IPS-20b (cell line): ENCODE measurements around the gene WEE1.
A peak's percentile ranks its signal among the peaks of the same experiment; 100 is the strongest.

Source experiments
- H3K27ac ChIP-seq: one replicate; pipeline ENCODE4 v1.5.1; 2013; ENCODE audit warnings: low read length
- H3K27me3 ChIP-seq: 2 replicates; pipeline ENCODE4 v1.6.1; 2013; ENCODE audit warnings: mild to moderate bottlenecking, low read length, inconsistent platforms; ENCODE audit not compliant: insufficient read depth
- H3K36me3 ChIP-seq: 2 replicates; pipeline ENCODE4 v1.6.1; 2013; ENCODE audit warnings: low read depth, mild to moderate bottlenecking, inconsistent platforms, low read length, moderate library complexity; ENCODE audit not compliant: insufficient read depth
- H3K4me1 ChIP-seq: 2 replicates; pipeline ENCODE4 v1.6.1; 2013; ENCODE audit warnings: mild to moderate bottlenecking, control low read depth, inconsistent platforms, low read length, moderate library complexity; ENCODE audit not compliant: insufficient read depth
- H3K4me3 ChIP-seq: 2 replicates; pipeline ENCODE4 v1.5.1; 2013; ENCODE audit warnings: mild to moderate bottlenecking, low read length, inconsistent platforms
- H3K9ac ChIP-seq: 2 replicates; pipeline ENCODE4 v1.6.1; 2013; ENCODE audit warnings: low read depth, mild to moderate bottlenecking, inconsistent platforms, low read length, moderate library complexity
- H3K9me3 ChIP-seq: 2 replicates; pipeline ENCODE4 v1.6.1; 2013; ENCODE audit warnings: mild to moderate bottlenecking, low read depth, low read length, inconsistent platforms; ENCODE audit not compliant: insufficient read depth

WEE1 gene

GRCh38 chr11:9576701-9577381 lies 3.4 kb downstream of the WEE1 start:
- Histone ChIP-seq H3K9me3 (no peaks in the 10 kb centered on the region), H3K4me3 (peak overlapping the region; percentile 98), H3K36me3 (peaks cover 68% of the 10 kb centered on the region), H3K4me1 (peaks cover 12% of the 10 kb centered on the region; the same call in 1 of the 2 replicates), H3K27ac (no peak overlapping the region), H3K9ac (peak overlapping the region; percentile 97), H3K27me3 (no peaks in the 10 kb centered on the region)

GRCh38 chr11:9577556-9577955 lies 4.1 kb downstream of the WEE1 start:
- Histone ChIP-seq H3K27me3 (no peaks in the 10 kb centered on the region), H3K9ac (peak overlapping the region; percentile 35; the same call in 1 of the 2 replicates), H3K9me3 (no peaks in the 10 kb centered on the region), H3K36me3 (peaks cover 75% of the 10 kb centered on the region), H3K4me3 (peak overlapping the region; percentile 98), H3K4me1 (peaks cover 12% of the 10 kb centered on the region; the same call in 1 of the 2 replicates), H3K27ac (no peak overlapping the region)

DNA sequence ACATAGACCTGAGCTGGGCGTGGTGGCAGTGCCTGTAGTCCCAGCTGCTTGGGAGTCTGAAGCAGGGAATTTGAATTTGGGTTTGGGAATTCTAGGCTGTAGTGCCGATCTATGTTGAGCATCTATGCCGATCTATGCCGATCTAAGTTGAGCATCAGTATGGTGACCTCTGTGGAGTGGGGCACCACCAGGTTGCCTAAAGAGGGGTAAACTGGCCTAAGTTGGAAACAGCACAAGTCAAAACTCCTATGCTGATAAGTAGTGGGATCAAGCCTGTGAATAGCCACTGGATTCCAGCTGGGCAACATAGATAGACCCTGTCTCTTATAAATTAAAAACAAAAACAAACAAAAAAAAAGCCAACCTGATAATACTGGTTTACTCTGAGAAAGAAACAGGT lies 7.4 kb downstream of the WEE1 start:
- Histone ChIP-seq H3K27me3 (no peaks in the 10 kb centered on the region), H3K4me1 (peaks cover 12% of the 10 kb centered on the region; the same call in 1 of the 2 replicates), H3K9me3 (no peaks in the 10 kb centered on the region), H3K4me3 (no peak overlapping the region), H3K9ac (no peak overlapping the region), H3K36me3 (peaks cover 96% of the 10 kb centered on the region), H3K27ac (no peak overlapping the region)

- Histone ChIP-seq H3K4me3 (no peak overlapping the region), H3K36me3 (peaks cover 96% of the 10 kb centered on the region), H3K4me1 (peaks cover 8% of the 10 kb centered on the region; the same call in 1 of the 2 replicates), H3K9me3 (no peaks in the 10 kb centered on the region), H3K9ac (no peak overlapping the region), H3K27me3 (no peaks in the 10 kb centered on the region), H3K27ac (no peak overlapping the region)
Observed at GRCh38 chr11:9581556-9582161, 8.2 kb downstream of the WEE1 start.

DNA sequence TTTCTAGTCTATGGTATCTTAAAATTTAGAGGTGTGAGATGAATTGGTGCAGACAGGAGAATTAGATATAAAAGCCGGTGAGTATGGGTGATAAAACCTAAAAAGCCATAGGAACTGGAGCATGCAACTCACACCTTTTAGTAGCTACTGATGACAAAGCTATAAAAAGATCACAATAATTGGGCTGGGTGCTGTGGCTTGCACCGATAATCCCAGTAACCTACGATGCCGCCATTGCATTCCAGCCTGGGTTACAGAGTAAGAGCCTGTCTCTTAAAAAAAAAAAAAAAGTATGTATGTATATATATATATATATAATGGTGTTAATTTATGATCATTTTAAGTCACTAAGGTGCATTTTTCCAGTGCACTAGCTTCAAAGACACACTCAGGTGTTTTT lies 17.2 kb downstream of the WEE1 start:
- Histone ChIP-seq H3K4me3 (no peak overlapping the region), H3K27ac (no peak overlapping the region), H3K36me3 (peaks cover 50% of the 10 kb centered on the region), H3K4me1 (peaks cover 8% of the 10 kb centered on the region), H3K9me3 (no peaks in the 10 kb centered on the region), H3K9ac (no peak overlapping the region), H3K27me3 (no peaks in the 10 kb centered on the region)

DNA sequence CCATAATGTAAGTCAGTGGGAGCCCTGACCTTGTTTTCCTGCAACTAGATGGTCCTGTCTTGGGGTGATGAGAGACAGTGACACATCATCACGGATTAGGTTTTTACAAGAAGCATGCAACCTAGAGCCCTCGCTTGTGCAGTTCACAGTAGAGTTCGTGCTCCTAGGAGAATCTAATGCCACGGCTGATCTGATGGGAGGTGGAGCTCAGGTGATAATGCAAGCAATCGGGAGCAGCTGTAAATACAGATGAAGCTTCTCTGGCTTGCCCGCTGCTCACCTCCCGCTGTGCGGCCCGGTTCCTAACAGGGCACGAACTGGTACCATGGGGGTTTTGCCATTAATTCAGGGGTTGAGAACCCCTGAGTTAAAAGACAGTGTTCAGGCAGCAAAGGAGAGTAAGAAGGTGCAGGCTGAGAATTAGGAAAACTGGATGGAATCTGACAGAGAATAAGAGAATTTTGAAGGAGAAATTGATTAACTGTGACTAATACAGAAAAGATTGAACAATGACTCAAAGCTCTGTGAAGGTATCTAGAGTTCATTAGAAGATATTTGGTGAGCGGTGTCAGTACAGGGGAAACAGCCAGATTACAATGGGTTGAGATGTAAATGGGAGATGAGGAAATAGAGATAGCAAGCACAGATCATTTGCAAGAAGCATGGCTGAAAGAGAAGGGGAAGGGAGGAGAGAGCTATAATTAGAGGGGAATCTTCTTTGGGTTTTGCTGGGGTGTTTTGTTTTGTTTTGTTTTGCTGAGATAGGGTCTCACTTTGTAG lies 21.0 kb downstream of the WEE1 start:
- Histone ChIP-seq H3K4me3 (no peak overlapping the region), H3K27ac (no peak overlapping the region)

DNA sequence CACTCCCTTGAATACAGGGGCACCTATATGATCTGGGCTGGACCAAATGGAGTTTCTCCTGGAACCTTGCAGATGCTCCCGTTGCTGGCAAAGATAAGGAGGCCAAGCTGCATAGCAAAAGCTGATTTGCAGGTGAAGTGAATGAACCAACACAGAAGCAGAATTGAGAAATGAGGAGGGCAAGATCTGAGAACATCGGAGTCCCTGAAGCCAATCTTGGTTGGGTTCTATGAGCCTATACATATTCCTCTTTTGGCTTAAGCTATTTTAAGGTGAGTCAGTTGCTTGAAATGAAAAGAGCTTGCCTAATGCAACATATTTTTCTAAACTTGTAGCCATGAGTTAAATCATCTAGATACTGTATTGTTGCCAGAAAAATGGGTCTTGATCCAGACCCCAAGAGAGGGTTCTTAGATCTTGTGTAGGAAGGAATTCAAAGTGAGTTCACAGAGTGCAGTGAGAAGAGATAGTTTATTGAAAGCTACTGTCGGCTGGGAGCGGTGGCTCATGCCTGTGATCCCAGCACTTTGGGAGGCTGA lies 23.5 kb downstream of the WEE1 start:
- Histone ChIP-seq H3K27ac (no peak overlapping the region), H3K36me3 (no peaks in the 10 kb centered on the region), H3K4me1 (peaks cover 22% of the 10 kb centered on the region), H3K4me3 (no peak overlapping the region), H3K9me3 (no peaks in the 10 kb centered on the region), H3K9ac (no peak overlapping the region), H3K27me3 (no peaks in the 10 kb centered on the region)

More for the DNA sequence above, 21.0 kb downstream of the WEE1 start:
- no peaks in the 10 kb centered on the region for H3K9me3 ChIP-seq
- no peaks in the 10 kb centered on the region for H3K27me3 ChIP-seq
- peak overlapping the region; percentile 22; the same call in 1 of the 2 replicates for H3K9ac ChIP-seq
- peaks cover 13% of the 10 kb centered on the region for H3K36me3 ChIP-seq
- H3K4me1 ChIP-seq = peaks cover 8% of the 10 kb centered on the region

DNA sequence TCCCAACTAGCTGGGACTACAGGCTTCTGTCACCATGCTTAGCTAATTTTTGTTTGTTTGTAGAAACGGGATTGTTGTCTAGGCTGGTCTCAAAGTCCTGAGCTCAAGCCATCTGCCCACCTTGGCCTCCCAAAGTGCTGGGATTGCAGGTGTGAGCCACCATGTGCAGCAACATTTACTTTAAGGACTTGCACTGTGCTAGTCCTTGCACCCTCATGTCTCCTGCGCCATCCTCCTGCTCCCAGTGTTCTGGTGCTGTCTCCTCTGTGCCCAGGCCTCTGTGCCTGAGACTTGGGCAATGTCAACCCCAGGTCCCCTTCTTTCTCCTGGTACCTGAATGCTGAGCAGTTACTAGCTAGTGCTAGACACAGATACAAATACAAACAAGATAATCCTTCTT lies 26.7 kb downstream of the WEE1 start:
- no peak overlapping the region for H3K4me3 ChIP-seq
- H3K27ac ChIP-seq = no peak overlapping the region
- no peaks in the 10 kb centered on the region for H3K9me3 ChIP-seq
- no peaks in the 10 kb centered on the region for H3K36me3 ChIP-seq
- H3K4me1 ChIP-seq = peaks cover 14% of the 10 kb centered on the region
- H3K9ac ChIP-seq = no peak overlapping the region
- H3K27me3 ChIP-seq = no peaks in the 10 kb centered on the region

DNA sequence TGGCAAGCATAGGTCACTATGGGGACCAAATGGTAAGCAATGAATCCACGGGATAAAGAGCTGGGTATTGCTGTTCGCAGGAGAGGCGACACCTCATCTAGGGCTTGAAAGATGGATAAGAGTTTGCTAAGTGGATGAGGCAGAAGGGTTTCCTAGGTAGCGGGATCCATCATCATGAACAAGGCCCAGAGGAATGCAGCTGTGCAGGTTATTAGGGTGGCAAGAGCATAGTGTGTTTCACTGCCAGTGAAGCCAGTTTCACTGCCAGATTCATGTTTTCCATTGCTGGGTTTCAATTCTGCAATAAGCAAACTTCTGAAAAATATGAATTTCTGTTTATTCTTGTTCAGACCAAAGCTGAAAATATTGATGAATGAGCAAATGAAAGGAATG lies 27.2 kb downstream of the WEE1 start:
- Histone ChIP-seq H3K27ac (no peak overlapping the region), H3K9ac (no peak overlapping the region), H3K4me3 (no peak overlapping the region), H3K9me3 (no peaks in the 10 kb centered on the region), H3K36me3 (no peaks in the 10 kb centered on the region), H3K4me1 (peaks cover 14% of the 10 kb centered on the region), H3K27me3 (no peaks in the 10 kb centered on the region)

DNA sequence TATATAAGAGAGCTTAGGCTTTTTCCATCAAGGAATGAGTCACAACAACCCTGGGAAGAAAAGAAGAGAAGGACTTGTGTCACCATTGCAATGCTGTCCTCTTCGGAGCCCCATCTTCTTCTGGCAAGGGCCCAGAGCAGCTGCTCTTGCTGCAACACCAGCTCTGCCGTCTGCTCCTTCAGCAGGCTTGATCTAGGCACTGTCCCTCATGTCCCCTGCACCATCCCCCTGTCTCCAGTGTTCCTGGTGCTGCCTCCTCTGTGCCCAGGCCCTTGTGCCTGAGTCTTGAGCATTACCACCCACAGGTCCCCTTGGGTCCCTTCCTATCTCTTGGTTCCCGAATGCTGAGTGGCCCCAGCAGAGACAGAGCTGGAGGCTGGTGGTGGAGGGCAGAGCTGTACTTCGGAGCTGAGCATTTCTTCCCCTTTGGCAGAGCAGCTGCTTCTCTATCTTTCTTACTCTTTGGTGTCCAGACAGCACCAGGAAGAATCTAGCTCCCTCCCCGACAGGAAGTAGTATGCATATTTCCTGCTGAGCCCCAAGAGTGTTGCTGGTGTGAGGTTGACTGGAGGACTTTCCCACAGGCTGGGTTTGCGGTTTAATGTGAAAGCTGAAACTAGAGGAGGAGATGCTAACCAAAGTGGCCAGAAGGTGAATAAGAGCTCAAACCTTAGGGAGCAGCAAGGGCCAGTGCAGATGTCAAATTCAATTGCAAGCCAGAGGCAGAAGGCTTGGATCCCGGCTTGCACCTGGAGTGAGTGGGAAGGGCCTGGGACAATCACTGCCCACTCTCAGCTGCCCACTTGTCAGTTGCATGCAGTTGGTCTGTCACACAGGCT lies 27.8 kb downstream of the WEE1 start:
- H3K9me3 ChIP-seq = no peaks in the 10 kb centered on the region
- H3K4me1 ChIP-seq = peaks cover 14% of the 10 kb centered on the region
- H3K9ac ChIP-seq = peak overlapping the region; percentile 32
- no peaks in the 10 kb centered on the region for H3K27me3 ChIP-seq
- peak overlapping the region; percentile 23; the same call in 1 of the 2 replicates for H3K4me3 ChIP-seq
- no peaks in the 10 kb centered on the region for H3K36me3 ChIP-seq
- H3K27ac ChIP-seq = no peak overlapping the region

DNA sequence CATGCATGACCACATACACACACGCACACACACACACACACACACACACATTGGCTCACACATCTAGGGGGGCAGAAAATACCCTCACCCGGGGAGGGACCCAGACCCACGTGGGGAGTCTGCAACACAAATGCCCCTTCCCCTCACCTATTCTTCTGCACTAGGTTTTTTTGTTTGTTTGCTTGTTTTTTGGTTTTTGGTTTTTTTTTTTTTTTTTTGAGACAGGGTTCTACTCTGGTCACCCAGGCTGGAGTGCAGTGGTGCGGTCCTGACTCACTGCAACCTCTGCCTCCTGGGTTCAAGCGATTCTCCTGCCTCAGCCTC lies 28.4 kb downstream of the WEE1 start:
- H3K36me3 ChIP-seq = no peaks in the 10 kb centered on the region
- H3K9me3 ChIP-seq = no peaks in the 10 kb centered on the region
- peaks cover 14% of the 10 kb centered on the region for H3K4me1 ChIP-seq
- H3K27ac ChIP-seq = no peak overlapping the region
- H3K4me3 ChIP-seq = no peak overlapping the region
- no peaks in the 10 kb centered on the region for H3K27me3 ChIP-seq
- peak overlapping the region; percentile 32; the same call in 1 of the 2 replicates for H3K9ac ChIP-seq
